Measurements from ENCODE around the gene ABCA13. TPM values are rescaled to one million over a fixed set of nuclear protein-coding genes. Genes with fewer than 3 reads are reported as not detected.
A peak's percentile ranks its signal among the peaks of the same experiment; 100 is the strongest.

The ABCA13 gene
- polyA plus RNA-seq, 1 donor (not counting 4 experiments of a cell fraction or from before 2014, with no cell fraction given) = 0.76 TPM

GRCh38 chr7:48279420-48279819 lies 108.2 kb downstream of the ABCA13 start:
- Histone ChIP-seq H3K9ac (ENCODE audit: control insufficient read depth, extremely low read depth, insufficient read depth, low read length) (no peak overlapping the region), H3K4me1 (ENCODE audit: control insufficient read depth, extremely low read depth, insufficient read depth, low read length) (peaks cover 13% of the 10 kb centered on the region), H3K27ac (ENCODE audit: control insufficient read depth, insufficient read depth, low read length) (peak overlapping the region; percentile 15), H3K4me3 (ENCODE audit: control insufficient read depth in 2 of 3, extremely low read depth in 1 of 3, insufficient read depth in 2 of 3, low read depth in 1 of 3, low read length in 3 of 3) (no peak overlapping the region), H2AFZ (ENCODE audit: control insufficient read depth, low read length) (no peak overlapping the region), H3K27me3 (ENCODE audit: control insufficient read depth, extremely low read depth, insufficient read depth, low read length) (no peaks in the 10 kb centered on the region), H4K20me1 (ENCODE audit: control insufficient read depth, extremely low read depth, insufficient read depth, low read length) (no peaks in the 10 kb centered on the region), H3K79me2 (ENCODE audit: control insufficient read depth, insufficient read depth, low read length) (no peaks in the 10 kb centered on the region), H3K9me1 (ENCODE audit: control insufficient read depth, extremely low read depth, insufficient read depth, low read length) (no peaks in the 10 kb centered on the region), H3K36me3 (ENCODE audit: control insufficient read depth in 2 of 2, extremely low read depth in 1 of 2, insufficient read depth in 2 of 2, low read length in 2 of 2) (no peaks in the 10 kb centered on the region), H3K9me3 (ENCODE audit: control insufficient read depth, low read depth, low read length) (no peaks in the 10 kb centered on the region), H3K4me2 (ENCODE audit: control insufficient read depth, extremely low read depth, insufficient read depth, low read depth, low read length) (no peak overlapping the region)
- no peak for FAIRE-seq
- DNase-seq (ENCODE audit: low read depth, low spot score) = no peak
- dilution Hi-C loops (cut with MboI; ENCODE audit: extremely low pct_ligation_motif_present, low sequenced_read_pairs) = no loop called here
- TF ChIP-seq, protein P1, sequence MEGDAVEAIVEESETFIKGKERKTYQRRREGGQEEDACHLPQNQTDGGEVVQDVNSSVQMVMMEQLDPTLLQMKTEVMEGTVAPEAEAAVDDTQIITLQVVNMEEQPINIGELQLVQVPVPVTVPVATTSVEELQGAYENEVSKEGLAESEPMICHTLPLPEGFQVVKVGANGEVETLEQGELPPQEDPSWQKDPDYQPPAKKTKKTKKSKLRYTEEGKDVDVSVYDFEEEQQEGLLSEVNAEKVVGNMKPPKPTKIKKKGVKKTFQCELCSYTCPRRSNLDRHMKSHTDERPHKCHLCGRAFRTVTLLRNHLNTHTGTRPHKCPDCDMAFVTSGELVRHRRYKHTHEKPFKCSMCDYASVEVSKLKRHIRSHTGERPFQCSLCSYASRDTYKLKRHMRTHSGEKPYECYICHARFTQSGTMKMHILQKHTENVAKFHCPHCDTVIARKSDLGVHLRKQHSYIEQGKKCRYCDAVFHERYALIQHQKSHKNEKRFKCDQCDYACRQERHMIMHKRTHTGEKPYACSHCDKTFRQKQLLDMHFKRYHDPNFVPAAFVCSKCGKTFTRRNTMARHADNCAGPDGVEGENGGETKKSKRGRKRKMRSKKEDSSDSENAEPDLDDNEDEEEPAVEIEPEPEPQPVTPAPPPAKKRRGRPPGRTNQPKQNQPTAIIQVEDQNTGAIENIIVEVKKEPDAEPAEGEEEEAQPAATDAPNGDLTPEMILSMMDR (optimal IDR thresholded peaks at IDR 0.05 in 1 of 3, IDR thresholded peaks at IDR 0.05 in 1 of 3, conservative IDR thresholded peaks at IDR 0.05 in 1 of 3; ENCODE audit: extremely low read depth in 1 of 3, insufficient read depth in 2 of 3, low read length in 3 of 3) = no peak

- Histone ChIP-seq H3K4me1 (ENCODE audit: control insufficient read depth, extremely low read depth, insufficient read depth, low read length) (peaks cover 13% of the 10 kb centered on the region), H3K4me2 (ENCODE audit: control insufficient read depth, extremely low read depth, insufficient read depth, low read depth, low read length) (peak overlapping the region; percentile 34), H3K9ac (ENCODE audit: control insufficient read depth, extremely low read depth, insufficient read depth, low read length) (no peak overlapping the region), H3K27me3 (ENCODE audit: control insufficient read depth, extremely low read depth, insufficient read depth, low read length) (no peaks in the 10 kb centered on the region), H3K36me3 (ENCODE audit: control insufficient read depth in 2 of 2, extremely low read depth in 1 of 2, insufficient read depth in 2 of 2, low read length in 2 of 2) (no peaks in the 10 kb centered on the region), H2AFZ (ENCODE audit: control insufficient read depth, low read length) (no peak overlapping the region), H3K4me3 (ENCODE audit: control insufficient read depth in 2 of 3, extremely low read depth in 1 of 3, insufficient read depth in 2 of 3, low read depth in 1 of 3, low read length in 3 of 3) (no peak overlapping the region), H3K79me2 (ENCODE audit: control insufficient read depth, insufficient read depth, low read length) (no peaks in the 10 kb centered on the region), H3K9me3 (ENCODE audit: control insufficient read depth, low read depth, low read length) (no peaks in the 10 kb centered on the region), H3K9me1 (ENCODE audit: control insufficient read depth, extremely low read depth, insufficient read depth, low read length) (no peaks in the 10 kb centered on the region), H3K27ac (ENCODE audit: control insufficient read depth, insufficient read depth, low read length) (no peak overlapping the region), H4K20me1 (ENCODE audit: control insufficient read depth, extremely low read depth, insufficient read depth, low read length) (no peaks in the 10 kb centered on the region)
- DNase-seq (ENCODE audit: low read depth, low spot score) (peak; percentile 53), FAIRE-seq (peak; percentile 93)
- dilution Hi-C loops (cut with MboI; ENCODE audit: extremely low pct_ligation_motif_present, low sequenced_read_pairs) = no loop called here
- no peak for TF ChIP-seq EZH2 (IDR thresholded peaks at IDR 0.05; ENCODE audit: low read length)
- TF ChIP-seq, protein P1 (optimal IDR thresholded peaks at IDR 0.05 in 1 of 3, IDR thresholded peaks at IDR 0.05 in 1 of 3, conservative IDR thresholded peaks at IDR 0.05 in 1 of 3; ENCODE audit: extremely low read depth in 1 of 3, insufficient read depth in 2 of 3, low read length in 3 of 3) = no peak
Measured at GRCh38 chr7:48280100-48280499, 108.8 kb downstream of the ABCA13 start.
